ENCODE results near the gene FOXI1.

GRCh38 chr5:170076211-170076610 is 29.5 kb upstream of the FOXI1 start:
- TF ChIP-seq, protein P1, sequence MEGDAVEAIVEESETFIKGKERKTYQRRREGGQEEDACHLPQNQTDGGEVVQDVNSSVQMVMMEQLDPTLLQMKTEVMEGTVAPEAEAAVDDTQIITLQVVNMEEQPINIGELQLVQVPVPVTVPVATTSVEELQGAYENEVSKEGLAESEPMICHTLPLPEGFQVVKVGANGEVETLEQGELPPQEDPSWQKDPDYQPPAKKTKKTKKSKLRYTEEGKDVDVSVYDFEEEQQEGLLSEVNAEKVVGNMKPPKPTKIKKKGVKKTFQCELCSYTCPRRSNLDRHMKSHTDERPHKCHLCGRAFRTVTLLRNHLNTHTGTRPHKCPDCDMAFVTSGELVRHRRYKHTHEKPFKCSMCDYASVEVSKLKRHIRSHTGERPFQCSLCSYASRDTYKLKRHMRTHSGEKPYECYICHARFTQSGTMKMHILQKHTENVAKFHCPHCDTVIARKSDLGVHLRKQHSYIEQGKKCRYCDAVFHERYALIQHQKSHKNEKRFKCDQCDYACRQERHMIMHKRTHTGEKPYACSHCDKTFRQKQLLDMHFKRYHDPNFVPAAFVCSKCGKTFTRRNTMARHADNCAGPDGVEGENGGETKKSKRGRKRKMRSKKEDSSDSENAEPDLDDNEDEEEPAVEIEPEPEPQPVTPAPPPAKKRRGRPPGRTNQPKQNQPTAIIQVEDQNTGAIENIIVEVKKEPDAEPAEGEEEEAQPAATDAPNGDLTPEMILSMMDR (conservative IDR thresholded peaks at IDR 0.05) = no peak
- TF ChIP-seq EZH2 (IDR thresholded peaks at IDR 0.05; ENCODE audit: low read depth) = no peak
